ENCODE measurements around the gene ALK. TPM values are rescaled to one million over a fixed set of nuclear protein-coding genes. Genes with fewer than 3 reads are reported as not detected.

Gene ALK
- total RNA-seq, 2 donors from 2014 or later: 0.13 to 0.46 TPM

DNA sequence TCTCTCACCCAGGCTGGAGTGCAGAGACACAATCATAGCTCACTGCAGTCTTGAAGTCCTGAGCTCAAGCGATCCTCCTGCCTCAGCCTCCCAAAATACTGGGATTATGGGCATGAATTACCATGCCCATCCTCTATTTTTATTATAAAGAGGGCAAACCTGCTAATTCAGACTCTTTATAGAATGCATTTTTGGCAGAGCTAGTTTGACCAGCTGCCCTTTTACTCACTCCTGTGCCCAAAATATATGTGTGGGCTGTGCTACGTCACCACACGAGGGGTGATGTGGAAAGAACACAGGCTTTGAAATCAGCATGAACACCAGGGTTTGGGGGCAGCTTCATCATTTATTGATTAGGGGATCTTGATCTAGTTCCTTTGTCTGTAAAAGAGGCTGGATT is 668.4 kb downstream of the ALK start:
- Mint-ChIP-seq H3K27me3 (ENCODE audit: insufficient read depth) (peaks cover 4% of the 10 kb centered on the region), H3K27ac (no peak overlapping the region), H3K36me3 (ENCODE audit: low read depth) (no peaks in the 10 kb centered on the region), H3K4me1 (peaks cover 3% of the 10 kb centered on the region), H3K9me3 (no peaks in the 10 kb centered on the region), H3K4me3 (no peak overlapping the region)
- no peak overlapping the region for H3K9ac ChIP-seq (ENCODE audit: extremely low read depth, low read length, poor library complexity, severe bottlenecking)
- no peak overlapping the region for H3K27ac ChIP-seq (ENCODE audit: low read depth, low read length)
- WGBS, 2 experiments (ENCODE audit: insufficient coverage in 1 of 2, insufficient read length in 1 of 2): 96% methylated on average over 3 of the region's 3 CpGs; no CpG with 5 or more reads in 1 of the 2 experiments
- H3K36me3 ChIP-seq (ENCODE audit: control insufficient read depth, insufficient read depth, low read length): no peaks in the 10 kb centered on the region
- no peak overlapping the region for H3K4me3 ChIP-seq (ENCODE audit: low read length)
- no peaks in the 10 kb centered on the region for H3K4me1 ChIP-seq (ENCODE audit: control insufficient read depth, insufficient read depth, low read length)
- TF ChIP-seq, protein P1, sequence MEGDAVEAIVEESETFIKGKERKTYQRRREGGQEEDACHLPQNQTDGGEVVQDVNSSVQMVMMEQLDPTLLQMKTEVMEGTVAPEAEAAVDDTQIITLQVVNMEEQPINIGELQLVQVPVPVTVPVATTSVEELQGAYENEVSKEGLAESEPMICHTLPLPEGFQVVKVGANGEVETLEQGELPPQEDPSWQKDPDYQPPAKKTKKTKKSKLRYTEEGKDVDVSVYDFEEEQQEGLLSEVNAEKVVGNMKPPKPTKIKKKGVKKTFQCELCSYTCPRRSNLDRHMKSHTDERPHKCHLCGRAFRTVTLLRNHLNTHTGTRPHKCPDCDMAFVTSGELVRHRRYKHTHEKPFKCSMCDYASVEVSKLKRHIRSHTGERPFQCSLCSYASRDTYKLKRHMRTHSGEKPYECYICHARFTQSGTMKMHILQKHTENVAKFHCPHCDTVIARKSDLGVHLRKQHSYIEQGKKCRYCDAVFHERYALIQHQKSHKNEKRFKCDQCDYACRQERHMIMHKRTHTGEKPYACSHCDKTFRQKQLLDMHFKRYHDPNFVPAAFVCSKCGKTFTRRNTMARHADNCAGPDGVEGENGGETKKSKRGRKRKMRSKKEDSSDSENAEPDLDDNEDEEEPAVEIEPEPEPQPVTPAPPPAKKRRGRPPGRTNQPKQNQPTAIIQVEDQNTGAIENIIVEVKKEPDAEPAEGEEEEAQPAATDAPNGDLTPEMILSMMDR (conservative IDR thresholded peaks at IDR 0.05): no peak
- H3K9me3 ChIP-seq (ENCODE audit: control insufficient read depth, low read length): no peaks in the 10 kb centered on the region
- DNase-seq: no peak
- no peaks in the 10 kb centered on the region for H3K27me3 ChIP-seq (ENCODE audit: control insufficient read depth, insufficient read depth, low read length, poor library complexity, severe bottlenecking)

DNA sequence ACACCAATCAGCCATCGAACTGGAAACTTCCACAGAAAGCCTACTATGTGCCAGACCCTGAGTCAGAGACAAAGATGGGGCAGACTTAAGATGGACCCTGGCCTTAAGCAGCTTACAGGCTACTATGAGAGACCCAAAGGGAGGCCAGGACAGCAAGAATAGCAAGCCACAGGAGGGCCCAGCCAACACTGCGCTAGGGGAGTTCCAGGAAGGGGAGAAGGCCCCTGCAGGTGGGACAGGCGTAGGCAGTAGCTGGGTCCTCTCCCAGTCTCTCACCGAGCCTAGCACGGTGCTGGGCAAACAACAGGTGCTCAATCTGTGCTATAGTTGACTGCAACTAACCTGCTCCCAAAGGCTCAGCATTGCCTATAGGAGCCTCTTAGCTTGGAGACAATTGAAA is 670.0 kb downstream of the ALK start:
- H3K36me3 Mint-ChIP-seq (ENCODE audit: low read depth): no peaks in the 10 kb centered on the region
- DNase-seq: no peak
- no peak overlapping the region for H3K4me3 ChIP-seq (ENCODE audit: low read length)
- H3K9me3 ChIP-seq (ENCODE audit: control insufficient read depth, low read length): no peaks in the 10 kb centered on the region
- no peaks in the 10 kb centered on the region for H3K36me3 ChIP-seq (ENCODE audit: control insufficient read depth, insufficient read depth, low read length)
- H3K27me3 ChIP-seq (ENCODE audit: control insufficient read depth, insufficient read depth, low read length, poor library complexity, severe bottlenecking): no peaks in the 10 kb centered on the region
- 92 to 98% methylated on average over 5 of the region's 5 CpGs for WGBS, 2 experiments (ENCODE audit: insufficient coverage in 1 of 2, insufficient read length in 1 of 2)
- H3K27ac Mint-ChIP-seq: no peak overlapping the region
- peaks cover 3% of the 10 kb centered on the region for H3K4me1 Mint-ChIP-seq
- H3K9ac ChIP-seq (ENCODE audit: extremely low read depth, low read length, poor library complexity, severe bottlenecking): no peak overlapping the region
- TF ChIP-seq, protein P1 (conservative IDR thresholded peaks at IDR 0.05): no peak
- H3K4me3 Mint-ChIP-seq: no peak overlapping the region
- no peaks in the 10 kb centered on the region for H3K9me3 Mint-ChIP-seq
- no peak overlapping the region for H3K27ac ChIP-seq (ENCODE audit: low read depth, low read length)
- H3K4me1 ChIP-seq (ENCODE audit: control insufficient read depth, insufficient read depth, low read length): no peaks in the 10 kb centered on the region
- peaks cover 4% of the 10 kb centered on the region for H3K27me3 Mint-ChIP-seq (ENCODE audit: insufficient read depth)

- Histone ChIP-seq H3K9me3 (ENCODE audit: control insufficient read depth, low read length) (no peaks in the 10 kb centered on the region), H3K27me3 (ENCODE audit: control insufficient read depth, insufficient read depth, low read length, poor library complexity, severe bottlenecking) (no peaks in the 10 kb centered on the region), H3K4me3 (ENCODE audit: low read length) (no peak overlapping the region), H3K9ac (ENCODE audit: extremely low read depth, low read length, poor library complexity, severe bottlenecking) (no peak overlapping the region), H3K4me1 (ENCODE audit: control insufficient read depth, insufficient read depth, low read length) (no peaks in the 10 kb centered on the region), H3K36me3 (ENCODE audit: control insufficient read depth, insufficient read depth, low read length) (no peaks in the 10 kb centered on the region), H3K27ac (ENCODE audit: low read depth, low read length) (no peak overlapping the region)
- TF ChIP-seq, protein P1 (conservative IDR thresholded peaks at IDR 0.05): no peak
- H3K36me3 Mint-ChIP-seq (ENCODE audit: low read depth): no peaks in the 10 kb centered on the region
- peaks cover 3% of the 10 kb centered on the region for H3K4me1 Mint-ChIP-seq
- 94% methylated on average over 5 to 7 of the region's 7 CpGs for WGBS, 2 experiments (ENCODE audit: insufficient coverage in 1 of 2, insufficient read length in 1 of 2)
- H3K27ac Mint-ChIP-seq: no peak overlapping the region
- peaks cover 6% of the 10 kb centered on the region for H3K27me3 Mint-ChIP-seq (ENCODE audit: insufficient read depth)
- H3K9me3 Mint-ChIP-seq: no peaks in the 10 kb centered on the region
- no peak for DNase-seq
- H3K4me3 Mint-ChIP-seq: no peak overlapping the region
Measured at GRCh38 chr2:29250977-29251376, 670.4 kb downstream of the ALK start.
